MV-4-11 (cell line): Measurements from ENCODE around the gene TWNK.

Experiments
- DNase-seq: peaks from one replicate; lab custom pipeline; 2025; lab: John Stamatoyannopoulos, UW

The TWNK gene

GRCh38 chr10:100986952-100987684 lies at the start of gene TWNK, which contains the start of gene MRPL43:
Gene TWNK, plus strand, starts transcription at chr10:100987543. Its CDS starts 668 bp downstream, at chr10:100988211.
Gene MRPL43, minus strand, starts transcription at chr10:100987497. Its CDS starts 54 bp downstream, at chr10:100987443.
- DNase-seq = peak; percentile 66

- no peak for DNase-seq
Observed at GRCh38 chr10:100939763-100940344, 47.5 kb upstream of the TWNK start.

DNA sequence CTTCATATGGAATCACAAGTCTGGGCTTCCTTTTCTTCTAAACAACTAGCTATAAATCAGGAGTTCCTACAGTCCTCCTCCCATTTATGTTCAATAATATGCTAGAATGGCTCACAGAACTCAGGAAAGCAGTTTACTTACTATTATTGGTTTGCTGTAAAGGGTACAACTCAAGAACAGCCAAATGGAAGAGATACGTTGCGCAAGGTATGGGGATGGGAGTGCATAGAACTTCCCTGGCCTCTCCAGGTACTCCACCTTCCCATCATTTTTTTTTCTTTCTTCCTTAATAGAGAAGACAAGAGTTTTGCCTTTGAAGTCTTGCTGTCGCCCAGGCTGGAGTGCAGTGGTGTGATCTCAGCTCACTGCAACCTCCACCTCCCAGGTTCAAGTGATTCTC lies 45.1 kb upstream of the TWNK start:
- DNase-seq = no peak

DNA sequence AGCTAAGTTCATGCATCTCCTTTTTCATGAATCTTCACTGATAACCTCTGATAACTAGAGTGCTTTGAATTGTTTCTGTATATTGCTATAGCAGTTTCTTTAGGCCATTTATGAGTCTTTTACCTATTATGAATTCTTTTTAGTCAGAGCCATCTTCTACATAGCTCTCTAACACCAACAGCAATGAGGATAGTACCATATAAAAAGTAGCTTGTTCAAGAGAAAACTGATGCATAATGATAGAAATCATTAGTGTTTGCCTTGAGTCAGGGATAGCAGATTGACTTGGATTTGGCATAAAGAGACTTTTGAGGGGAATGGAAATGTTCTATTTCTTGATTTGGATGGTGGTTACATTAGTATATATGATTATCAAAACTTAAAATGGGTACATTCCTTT lies 43.8 kb upstream of the TWNK start:
- DNase-seq = no peak

GRCh38 chr10:100945754-100946153 lies 41.6 kb upstream of the TWNK start:
- DNase-seq = no peak

DNA sequence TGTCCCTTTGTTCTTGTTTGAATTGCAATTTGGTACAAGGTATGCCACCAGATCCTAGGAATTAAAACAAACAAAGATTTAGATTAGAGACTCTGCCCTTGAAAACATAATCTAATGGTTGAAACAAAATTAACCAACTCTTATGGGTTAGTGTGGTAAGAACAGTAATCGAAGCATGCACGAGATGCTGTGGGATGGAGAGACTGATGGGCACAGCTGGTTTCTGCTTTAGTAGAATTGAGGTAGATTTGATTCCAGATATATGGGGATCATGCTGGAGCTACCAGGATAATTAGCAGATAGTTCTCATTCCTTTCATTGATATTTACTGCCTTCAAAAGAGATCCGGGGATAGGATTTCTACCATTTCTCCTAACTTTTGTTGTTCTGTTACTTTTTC lies 38.4 kb upstream of the TWNK start:
- DNase-seq = no peak

DNA sequence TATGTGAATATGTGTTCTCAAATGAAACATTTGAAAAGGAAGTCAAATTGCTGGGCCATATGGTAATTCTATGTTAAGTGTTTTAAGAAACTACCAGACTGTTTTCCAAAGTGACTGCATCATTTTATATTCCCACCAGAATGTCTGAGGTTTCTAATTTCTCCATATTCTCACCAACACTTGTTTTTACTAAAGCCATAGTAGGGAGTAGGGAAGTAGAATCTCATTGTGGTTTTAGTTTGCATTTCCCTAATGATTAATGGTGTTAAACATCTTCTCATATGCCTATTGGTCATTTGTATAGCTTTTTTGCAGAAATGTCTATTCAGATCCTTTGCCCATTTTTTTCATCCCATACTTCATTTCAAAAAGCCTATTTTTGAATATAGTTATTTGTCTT lies 27.1 kb upstream of the TWNK start:
- peak; percentile 9 for DNase-seq

DNA sequence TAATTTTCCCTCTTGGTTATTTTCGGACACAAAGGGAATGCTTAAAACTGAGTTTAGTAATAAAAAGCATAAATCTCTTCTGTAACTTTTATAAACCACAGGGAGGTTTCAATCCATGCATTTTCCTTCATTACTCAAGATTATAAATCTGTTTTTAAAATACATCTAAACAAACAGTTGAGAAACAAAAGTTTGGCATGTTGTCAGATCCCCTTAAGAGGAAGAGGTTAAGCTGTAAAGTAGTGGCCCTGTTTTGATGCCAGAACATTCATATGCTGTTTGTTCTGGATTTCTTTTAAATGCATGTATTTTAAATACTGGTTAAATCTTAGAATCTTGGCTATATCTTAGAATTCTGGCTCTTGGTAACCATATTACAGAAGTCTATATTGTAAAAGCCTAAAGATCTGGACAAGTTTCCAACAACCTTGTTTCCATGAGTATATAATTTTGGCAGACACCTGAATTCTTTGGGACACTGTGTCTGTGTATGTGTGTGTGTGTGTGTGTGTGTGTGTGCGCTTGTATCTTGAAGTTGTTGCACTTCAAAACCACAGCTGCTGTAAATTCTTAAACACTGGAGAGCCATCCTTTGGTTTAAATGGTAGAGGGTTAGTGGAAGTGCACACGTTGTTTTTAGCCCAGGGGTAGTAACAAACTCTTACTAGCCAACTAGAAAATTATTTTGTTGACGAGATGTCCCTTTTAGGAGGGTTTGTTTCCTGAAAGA lies 24.8 kb upstream of the TWNK start:
- no peak for DNase-seq

DNA sequence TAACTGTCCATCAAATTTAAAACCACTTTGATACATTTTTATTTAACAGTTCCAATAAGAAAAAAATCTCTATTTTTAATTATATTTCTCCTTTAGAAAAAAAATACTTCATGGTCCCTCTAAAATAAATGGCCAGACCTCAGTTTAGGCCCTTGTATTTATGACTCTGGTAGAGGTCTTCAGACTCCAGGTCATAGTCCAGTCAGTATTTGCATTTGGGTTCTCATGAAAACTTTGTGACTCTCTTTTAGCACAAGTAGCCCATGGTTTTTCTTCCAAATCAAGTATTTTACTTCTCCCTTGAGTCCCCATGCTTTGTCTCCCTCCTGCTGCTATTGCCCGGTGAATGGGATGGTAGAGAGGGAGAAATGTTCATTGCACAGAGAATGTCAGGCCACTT lies 23.5 kb upstream of the TWNK start:
- no peak for DNase-seq

GRCh38 chr10:100965820-100966219 lies 21.5 kb upstream of the TWNK start:
- no peak for DNase-seq

DNA sequence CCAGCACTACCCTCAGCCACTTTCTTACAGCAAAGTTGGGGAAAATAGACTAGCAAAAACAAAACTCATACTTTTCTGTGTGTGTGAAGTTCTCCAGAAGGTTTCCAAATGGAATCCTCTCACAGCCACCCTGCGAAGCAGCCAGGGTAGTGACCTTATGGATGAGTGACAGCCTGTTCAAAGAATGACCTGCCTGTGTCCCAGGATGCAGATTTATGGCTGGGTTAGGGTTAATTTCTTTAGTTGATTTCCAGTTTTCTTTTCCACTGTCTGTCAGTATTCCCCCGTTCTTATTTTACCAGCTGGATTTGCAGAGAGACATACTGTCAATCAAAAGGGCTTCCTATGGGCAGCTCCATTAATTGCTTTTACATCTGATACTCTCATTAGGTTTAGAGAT lies 20.5 kb upstream of the TWNK start:
- no peak for DNase-seq

DNA sequence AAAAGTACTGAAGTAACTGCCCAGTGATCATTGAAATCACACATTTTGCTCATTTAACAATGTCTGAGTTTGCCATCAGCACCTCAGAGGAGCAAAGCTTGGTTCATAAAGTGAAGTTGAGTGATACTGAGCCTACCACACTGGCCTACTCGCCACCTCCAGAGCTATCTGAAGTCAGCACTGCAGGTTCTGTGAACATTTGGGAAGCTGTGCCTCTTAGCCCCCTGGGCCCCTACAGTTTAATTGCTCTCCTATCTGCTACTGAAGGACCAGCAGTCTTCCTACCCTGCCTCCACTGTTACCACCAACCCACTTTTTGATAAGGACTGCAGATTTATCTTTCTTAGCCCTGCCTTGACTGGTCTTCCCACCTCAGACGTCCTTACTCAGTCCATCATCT lies 20.0 kb upstream of the TWNK start:
- no peak for DNase-seq

DNA sequence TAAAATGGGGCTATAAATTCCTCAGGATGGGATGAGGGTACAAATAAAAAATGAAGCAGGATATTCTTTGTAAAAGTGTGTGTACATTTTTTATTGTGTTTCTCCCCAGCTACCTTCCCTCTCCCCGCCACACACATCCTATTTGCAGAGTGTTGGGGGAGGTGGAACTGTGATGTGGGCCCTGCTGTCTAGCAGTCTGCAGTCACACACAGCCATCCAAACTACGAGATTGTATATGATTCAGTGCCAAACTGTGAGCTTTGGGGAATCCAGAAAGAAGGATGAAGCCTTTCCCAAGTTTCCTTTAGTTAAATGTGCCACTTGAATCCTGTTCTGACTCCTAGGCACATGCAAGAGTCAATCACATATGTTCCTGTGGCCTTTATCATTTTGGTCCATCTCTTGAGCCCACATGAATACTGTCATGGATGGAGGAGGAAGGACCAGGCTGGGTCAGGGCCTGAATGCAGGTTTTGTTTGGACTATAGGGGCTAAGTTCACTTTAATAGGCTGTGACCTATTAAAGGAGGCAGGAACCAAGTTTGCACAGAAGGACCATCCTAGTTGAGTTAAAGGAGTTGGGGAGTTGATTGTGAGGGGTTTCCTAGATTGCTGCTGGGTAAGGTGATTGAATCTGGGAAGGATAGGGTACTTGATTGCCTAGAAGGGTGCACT lies 19.1 kb upstream of the TWNK start:
- DNase-seq = no peak

DNA sequence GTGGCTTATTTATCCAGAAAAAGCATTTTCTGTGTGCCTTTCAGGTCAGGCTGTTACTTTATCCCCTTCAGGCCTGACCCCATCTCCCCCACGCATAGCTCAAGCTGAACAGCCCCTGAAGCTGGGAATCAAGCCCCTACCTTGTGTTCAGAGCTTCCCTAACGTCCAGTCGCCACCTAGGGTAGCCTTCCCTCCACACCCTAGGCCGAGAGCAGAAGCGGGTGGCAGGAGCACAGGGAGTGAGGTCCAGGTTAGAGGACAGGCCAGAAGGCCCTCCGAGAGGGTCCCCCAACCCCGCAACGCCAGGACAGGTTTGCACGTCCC lies 18.5 kb upstream of the TWNK start:
- DNase-seq = no peak

GRCh38 chr10:100969187-100970075 lies 17.9 kb upstream of the TWNK start, which contains the start of gene SEMA4G:
Gene SEMA4G, plus strand, starts transcription at chr10:100969504. Its CDS starts 3,409 bp downstream, at chr10:100972913.
- no peak for DNase-seq

GRCh38 chr10:100970076-100970913 lies 17.0 kb upstream of the TWNK start:
- DNase-seq = no peak

GRCh38 chr10:100970914-100971811 lies 16.2 kb upstream of the TWNK start:
- DNase-seq = no peak

DNA sequence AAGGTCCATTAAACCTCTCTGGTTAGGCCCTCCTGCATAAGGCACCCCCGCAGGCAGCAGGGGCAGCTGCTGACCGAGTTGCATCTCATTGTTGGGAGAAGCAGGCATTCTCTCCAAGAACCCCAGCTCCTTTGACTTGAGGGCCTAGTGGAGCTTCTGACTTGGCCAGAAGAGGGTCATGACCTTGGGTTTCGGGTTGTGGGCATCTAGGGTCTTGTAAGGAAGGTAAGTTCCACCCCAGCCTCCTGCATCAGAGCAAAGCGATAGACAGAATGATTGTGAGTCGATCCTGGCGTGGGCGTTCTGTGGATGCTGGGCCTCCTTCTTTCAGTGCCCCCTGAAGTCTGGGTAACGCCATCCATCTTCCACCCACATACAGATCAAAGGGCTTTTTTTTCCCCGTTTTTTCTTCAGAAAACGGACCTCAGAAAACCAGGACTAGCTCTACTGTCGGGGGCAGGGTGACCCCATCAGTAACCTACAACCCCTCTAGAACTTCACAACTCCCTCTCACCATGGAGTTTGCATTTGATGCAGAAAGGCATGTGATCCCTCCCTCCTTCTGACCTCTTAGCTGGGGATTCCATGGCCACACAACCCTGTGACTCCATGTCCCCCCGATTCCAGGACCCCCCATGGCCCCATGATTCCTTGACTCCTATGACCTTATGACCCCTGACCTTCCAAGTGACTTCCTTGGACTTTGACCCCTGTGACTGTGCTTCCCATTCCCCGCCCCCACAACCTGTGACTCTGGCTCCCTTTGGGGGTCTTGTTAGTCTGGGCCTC lies 15.0 kb upstream of the TWNK start:
- no peak for DNase-seq
